ENCODE data around the gene EGFLAM.

GRCh38 chr5:38500573-38501260, 242.4 kb downstream of the EGFLAM start:
- no peak for TF ChIP-seq CTCF (IDR thresholded peaks at IDR 0.05 in 2 of 3, conservative IDR thresholded peaks at IDR 0.05 in 1 of 3; ENCODE audit: insufficient read depth in 2 of 3, low read depth in 1 of 3, low read length in 3 of 3)
- no peak for TF ChIP-seq USF2 (CRISPR knock-in tag; IDR thresholded peaks at IDR 0.05)
- TF ChIP-seq ZNF518B (CRISPR knock-in tag; IDR thresholded peaks at IDR 0.05), result no peak
- no peak for TF ChIP-seq ZFP36 (IDR thresholded peaks at IDR 0.05; ENCODE audit: low read depth, low read length, partially characterized antibody)
- TF ChIP-seq NCOA6 (IDR thresholded peaks at IDR 0.05), result no peak
- no peak for TF ChIP-seq BRF2 (IDR thresholded peaks at IDR 0.05; ENCODE audit: borderline replicate concordance, insufficient read depth, insufficient read length)
- TF ChIP-seq ARHGAP35 (IDR thresholded peaks at IDR 0.05; ENCODE audit: partially characterized antibody), result no peak
- TF ChIP-seq RAD21 (CRISPR knock-in tag; conservative IDR thresholded peaks at IDR 0.05 in 1 of 2, IDR thresholded peaks at IDR 0.05 in 1 of 2), result no peak
- TF ChIP-seq PATZ1 (CRISPR knock-in tag; IDR thresholded peaks at IDR 0.05; ENCODE audit: borderline replicate concordance), result no peak
- no peak for TF ChIP-seq TAF1 (IDR thresholded peaks at IDR 0.05; ENCODE audit: control insufficient read depth, extremely low read depth, insufficient read depth, low read length, severe bottlenecking)

Data from K562 (cell line).